ENCODE results near the gene PADI2. TPM values are rescaled to one million over a fixed set of nuclear protein-coding genes. Genes with fewer than 3 reads are reported as not detected.

Gene PADI2
- total RNA-seq, 2 experiments from 2014 or later: 0.25 to 0.30 TPM

GRCh38 chr1:17110555-17110926, 8.7 kb downstream of the PADI2 start:
- no peaks in the 10 kb centered on the region for H3K36me3 Mint-ChIP-seq (ENCODE audit: low read depth)
- intact Hi-C loops (cut with DNase I, micrococcal nuclease): no loop called here
- CTCF ChIA-PET: no interaction called here
- POLR2A ChIA-PET: no interaction called here
- H3K4me3 Mint-ChIP-seq: no peak overlapping the region
- H3K36me3 ChIP-seq (ENCODE audit: insufficient read depth, low read length): no peaks in the 10 kb centered on the region
- DNase-seq: no peak
- H3K27me3 Mint-ChIP-seq: peaks cover 37% of the 10 kb centered on the region
- no peaks in the 10 kb centered on the region for H3K9me3 Mint-ChIP-seq
- TF ChIP-seq, protein P1, sequence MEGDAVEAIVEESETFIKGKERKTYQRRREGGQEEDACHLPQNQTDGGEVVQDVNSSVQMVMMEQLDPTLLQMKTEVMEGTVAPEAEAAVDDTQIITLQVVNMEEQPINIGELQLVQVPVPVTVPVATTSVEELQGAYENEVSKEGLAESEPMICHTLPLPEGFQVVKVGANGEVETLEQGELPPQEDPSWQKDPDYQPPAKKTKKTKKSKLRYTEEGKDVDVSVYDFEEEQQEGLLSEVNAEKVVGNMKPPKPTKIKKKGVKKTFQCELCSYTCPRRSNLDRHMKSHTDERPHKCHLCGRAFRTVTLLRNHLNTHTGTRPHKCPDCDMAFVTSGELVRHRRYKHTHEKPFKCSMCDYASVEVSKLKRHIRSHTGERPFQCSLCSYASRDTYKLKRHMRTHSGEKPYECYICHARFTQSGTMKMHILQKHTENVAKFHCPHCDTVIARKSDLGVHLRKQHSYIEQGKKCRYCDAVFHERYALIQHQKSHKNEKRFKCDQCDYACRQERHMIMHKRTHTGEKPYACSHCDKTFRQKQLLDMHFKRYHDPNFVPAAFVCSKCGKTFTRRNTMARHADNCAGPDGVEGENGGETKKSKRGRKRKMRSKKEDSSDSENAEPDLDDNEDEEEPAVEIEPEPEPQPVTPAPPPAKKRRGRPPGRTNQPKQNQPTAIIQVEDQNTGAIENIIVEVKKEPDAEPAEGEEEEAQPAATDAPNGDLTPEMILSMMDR (IDR thresholded peaks at IDR 0.05): no peak
- H3K27me3 ChIP-seq (ENCODE audit: control insufficient read depth in 1 of 2, insufficient read depth in 2 of 2, low read length in 2 of 2): peaks cover 0 to 8% of the 10 kb centered on the region in 2 experiments
- ATAC-seq (ENCODE audit: poor library complexity): no peak
- H3K9me3 ChIP-seq (ENCODE audit: control insufficient read depth in 1 of 2, insufficient read depth in 1 of 2, low read length in 2 of 2): no peaks in the 10 kb centered on the region
- no peaks in the 10 kb centered on the region for H3K4me1 Mint-ChIP-seq (ENCODE audit: low read depth)
- no peak overlapping the region for H3K4me3 ChIP-seq (ENCODE audit: low read length)
- H3K27ac Mint-ChIP-seq: no peak overlapping the region
- H3K27ac ChIP-seq (ENCODE audit: low read depth in 1 of 2, low read length in 2 of 2): no peak overlapping the region
- no peaks in the 10 kb centered on the region for H3K4me1 ChIP-seq (ENCODE audit: insufficient read depth, low read length)

DNA sequence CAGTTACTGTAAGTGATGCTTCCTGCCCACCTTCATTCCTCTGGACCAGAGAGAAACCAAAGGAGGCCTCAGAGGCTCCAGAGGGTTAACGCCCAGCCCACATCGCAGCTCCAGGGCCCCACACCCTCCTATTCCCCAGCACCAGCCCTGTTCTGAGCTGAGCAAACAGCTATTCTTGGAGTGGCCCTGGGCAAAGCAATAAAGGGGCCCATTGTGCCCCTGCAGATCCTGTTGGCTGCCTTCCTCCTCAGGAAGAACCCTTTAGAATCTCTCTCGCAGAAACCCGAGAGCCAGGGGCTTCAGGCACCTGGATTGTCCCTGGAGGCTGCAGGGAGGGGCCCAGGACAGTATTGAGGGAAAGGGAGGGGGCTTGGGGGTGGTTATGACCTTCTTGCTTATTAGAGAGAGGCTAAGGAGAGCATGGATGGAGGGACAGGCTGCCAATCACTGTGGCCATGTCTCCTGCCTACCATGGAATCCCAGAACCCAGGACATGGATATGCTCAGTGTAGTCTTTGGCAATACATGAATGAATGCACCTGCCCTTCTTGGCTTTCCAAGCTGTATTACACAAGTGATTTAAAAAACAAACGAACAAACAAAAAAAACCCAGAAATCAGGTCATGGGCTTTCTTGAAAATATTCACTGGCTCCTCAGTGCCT, 9.2 kb downstream of the PADI2 start:
- H3K9me3 Mint-ChIP-seq: no peaks in the 10 kb centered on the region

GRCh38 chr1:17108786-17109185, 10.5 kb downstream of the PADI2 start:
- Mint-ChIP-seq H3K4me3 (no peak overlapping the region), H3K27ac (no peak overlapping the region), H3K27me3 (peaks cover 22% of the 10 kb centered on the region), H3K9me3 (no peaks in the 10 kb centered on the region), H3K4me1 (ENCODE audit: low read depth) (no peaks in the 10 kb centered on the region), H3K36me3 (ENCODE audit: low read depth) (no peaks in the 10 kb centered on the region)
- H3K9me3 ChIP-seq (ENCODE audit: control insufficient read depth in 1 of 2, insufficient read depth in 1 of 2, low read length in 2 of 2): no peaks in the 10 kb centered on the region
- intact Hi-C loops (cut with DNase I, micrococcal nuclease): no loop called here
- ChIA-PET CTCF (no interaction called here), POLR2A (no interaction called here)
- ATAC-seq (ENCODE audit: poor library complexity): no peak
- H3K4me1 ChIP-seq (ENCODE audit: insufficient read depth, low read length): no peaks in the 10 kb centered on the region
- no peaks in the 10 kb centered on the region for H3K36me3 ChIP-seq (ENCODE audit: insufficient read depth, low read length)
- DNase-seq: no peak
- TF ChIP-seq, protein P1 (IDR thresholded peaks at IDR 0.05): no peak
- H3K4me3 ChIP-seq (ENCODE audit: low read length): no peak overlapping the region
- no peak overlapping the region for H3K27ac ChIP-seq (ENCODE audit: low read depth in 1 of 2, low read length in 2 of 2)
- H3K27me3 ChIP-seq (ENCODE audit: control insufficient read depth in 1 of 2, insufficient read depth in 2 of 2, low read length in 2 of 2): no peaks in the 10 kb centered on the region

More for the DNA sequence above, 9.2 kb downstream of the PADI2 start:
- DNase-seq: no peak
- no peak overlapping the region for H3K27ac Mint-ChIP-seq
- TF ChIP-seq, protein P1 (IDR thresholded peaks at IDR 0.05): no peak
- H3K36me3 Mint-ChIP-seq (ENCODE audit: low read depth): no peaks in the 10 kb centered on the region
- no peaks in the 10 kb centered on the region for H3K4me1 Mint-ChIP-seq (ENCODE audit: low read depth)
- Histone ChIP-seq H3K27ac (ENCODE audit: low read depth in 1 of 2, low read length in 2 of 2) (no peak overlapping the region), H3K27me3 (ENCODE audit: control insufficient read depth in 1 of 2, insufficient read depth in 2 of 2, low read length in 2 of 2) (peaks cover 0 to 4% of the 10 kb centered on the region in 2 experiments), H3K4me1 (ENCODE audit: insufficient read depth, low read length) (no peaks in the 10 kb centered on the region), H3K9me3 (ENCODE audit: control insufficient read depth in 1 of 2, insufficient read depth in 1 of 2, low read length in 2 of 2) (no peaks in the 10 kb centered on the region), H3K4me3 (ENCODE audit: low read length) (no peak overlapping the region), H3K36me3 (ENCODE audit: insufficient read depth, low read length) (no peaks in the 10 kb centered on the region)
- no peak for ATAC-seq (ENCODE audit: poor library complexity)
- ChIA-PET CTCF (no interaction called here), POLR2A (no interaction called here)
- intact Hi-C loops (cut with DNase I, micrococcal nuclease): no loop called here
- no peak overlapping the region for H3K4me3 Mint-ChIP-seq
- peaks cover 32% of the 10 kb centered on the region for H3K27me3 Mint-ChIP-seq
